ENCODE measurements around the gene XPO6.
A peak's percentile ranks its signal among the peaks of the same experiment; 100 is the strongest.

XPO6 gene

GRCh38 chr16:28087675-28088300 is 124.0 kb downstream of the XPO6 start:
- no peak for DNase-seq

GRCh38 chr16:28087140-28087660 is 124.6 kb downstream of the XPO6 start:
- DNase-seq = no peak

GRCh38 chr16:28086186-28087139 is 125.3 kb downstream of the XPO6 start:
- DNase-seq = no peak

GRCh38 chr16:28085389-28086171 is 126.2 kb downstream of the XPO6 start:
- DNase-seq = no peak

- DNase-seq = no peak
Observed at GRCh38 chr16:28084209-28084608, 127.6 kb downstream of the XPO6 start.

GRCh38 chr16:28082624-28083023 is 129.1 kb downstream of the XPO6 start:
- DNase-seq = no peak

- no peak for DNase-seq
Observed at GRCh38 chr16:28081391-28081968, 130.3 kb downstream of the XPO6 start.

GRCh38 chr16:28078261-28078660 is 133.5 kb downstream of the XPO6 start:
- DNase-seq = no peak

GRCh38 chr16:28073836-28074235 is 137.9 kb downstream of the XPO6 start:
- DNase-seq = no peak

GRCh38 chr16:28072087-28072486 is 139.7 kb downstream of the XPO6 start:
- no peak for DNase-seq

- DNase-seq = no peak
Observed at GRCh38 chr16:28069971-28070794, 141.6 kb downstream of the XPO6 start.

- DNase-seq = no peak
Observed at GRCh38 chr16:28068976-28069375, 142.8 kb downstream of the XPO6 start.

GRCh38 chr16:28067604-28068379 is 144.0 kb downstream of the XPO6 start:
- no peak for DNase-seq

- no peak for DNase-seq
Observed at GRCh38 chr16:28064706-28065249, 147.0 kb downstream of the XPO6 start.

GRCh38 chr16:28064150-28064549 is 147.6 kb downstream of the XPO6 start:
- DNase-seq = no peak

GRCh38 chr16:28063591-28064061 is 148.1 kb downstream of the XPO6 start, which contains the start of gene GSG1L:
Gene GSG1L, minus strand, starts transcription at chr16:28063714. Its CDS starts 290 bp downstream, at chr16:28063424.
- peak in 1 of 2 experiments; percentile 17 for DNase-seq

GRCh38 chr16:28062847-28063521 is 148.8 kb downstream of the XPO6 start:
- DNase-seq = no peak

GRCh38 chr16:28062261-28062846 is 149.4 kb downstream of the XPO6 start:
- DNase-seq = no peak

GRCh38 chr16:28061352-28062101 is 150.2 kb downstream of the XPO6 start:
- no peak for DNase-seq

All from SW 1271 (cell line).